Stimulated activated CD4-positive, alpha-beta T cell treated with anti-CD3 and anti-CD28 coated beads, Interleukin-12 subunit alpha, Interleukin-12 subunit beta, amount 100 ng/mL, for 24 hours (primary cell): ENCODE results near the gene MAGED2.
"Not testable (repeated sequence)": the region's sequence is repeated elsewhere in the genome, so short reads cannot be mapped to it uniquely, and the experiment has no call there.

Source experiments
- DNase-seq, 2 experiments: peaks; one replicate each; pipeline ENCODE4 v3.0.0-alpha.2; 2020; ENCODE audit warnings: low read depth in 2 of 2

MAGED2 gene, protein sequence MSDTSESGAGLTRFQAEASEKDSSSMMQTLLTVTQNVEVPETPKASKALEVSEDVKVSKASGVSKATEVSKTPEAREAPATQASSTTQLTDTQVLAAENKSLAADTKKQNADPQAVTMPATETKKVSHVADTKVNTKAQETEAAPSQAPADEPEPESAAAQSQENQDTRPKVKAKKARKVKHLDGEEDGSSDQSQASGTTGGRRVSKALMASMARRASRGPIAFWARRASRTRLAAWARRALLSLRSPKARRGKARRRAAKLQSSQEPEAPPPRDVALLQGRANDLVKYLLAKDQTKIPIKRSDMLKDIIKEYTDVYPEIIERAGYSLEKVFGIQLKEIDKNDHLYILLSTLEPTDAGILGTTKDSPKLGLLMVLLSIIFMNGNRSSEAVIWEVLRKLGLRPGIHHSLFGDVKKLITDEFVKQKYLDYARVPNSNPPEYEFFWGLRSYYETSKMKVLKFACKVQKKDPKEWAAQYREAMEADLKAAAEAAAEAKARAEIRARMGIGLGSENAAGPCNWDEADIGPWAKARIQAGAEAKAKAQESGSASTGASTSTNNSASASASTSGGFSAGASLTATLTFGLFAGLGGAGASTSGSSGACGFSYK

DNA sequence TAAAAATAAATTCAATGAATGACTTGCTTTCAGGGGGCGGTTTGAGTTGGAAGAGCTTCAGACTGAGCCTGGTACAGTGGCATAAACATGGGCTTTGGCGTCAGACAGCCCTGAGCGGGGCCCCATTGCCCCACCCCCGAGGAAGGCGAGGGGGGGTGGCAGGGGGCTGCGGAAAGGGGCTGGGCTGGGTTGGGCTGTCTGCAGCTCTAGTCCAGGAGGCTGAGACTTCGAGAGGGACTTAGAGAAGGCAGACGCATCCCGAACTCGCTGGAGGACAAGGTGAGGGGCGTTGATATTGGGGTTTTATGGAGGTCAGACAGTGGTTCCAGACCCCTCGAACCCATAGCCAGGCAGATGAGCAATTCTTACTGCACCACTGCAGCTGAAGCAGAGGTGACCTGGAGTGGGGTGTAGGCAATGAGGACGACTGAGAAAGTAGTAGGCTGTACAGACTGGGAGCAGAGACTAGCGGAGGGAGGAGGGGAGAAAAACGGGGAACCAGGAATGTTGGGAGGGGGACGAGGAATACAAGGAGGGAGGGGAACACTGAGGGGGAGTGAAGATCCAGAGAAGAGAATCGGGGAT lies at the start of gene MAGED2:
MAGED2 (plus strand) TSS at position 222 of the 585 bp plus-strand sequence. CDS start 1,587 bp downstream, outside the sequence.
- no peak for DNase-seq

DNA sequence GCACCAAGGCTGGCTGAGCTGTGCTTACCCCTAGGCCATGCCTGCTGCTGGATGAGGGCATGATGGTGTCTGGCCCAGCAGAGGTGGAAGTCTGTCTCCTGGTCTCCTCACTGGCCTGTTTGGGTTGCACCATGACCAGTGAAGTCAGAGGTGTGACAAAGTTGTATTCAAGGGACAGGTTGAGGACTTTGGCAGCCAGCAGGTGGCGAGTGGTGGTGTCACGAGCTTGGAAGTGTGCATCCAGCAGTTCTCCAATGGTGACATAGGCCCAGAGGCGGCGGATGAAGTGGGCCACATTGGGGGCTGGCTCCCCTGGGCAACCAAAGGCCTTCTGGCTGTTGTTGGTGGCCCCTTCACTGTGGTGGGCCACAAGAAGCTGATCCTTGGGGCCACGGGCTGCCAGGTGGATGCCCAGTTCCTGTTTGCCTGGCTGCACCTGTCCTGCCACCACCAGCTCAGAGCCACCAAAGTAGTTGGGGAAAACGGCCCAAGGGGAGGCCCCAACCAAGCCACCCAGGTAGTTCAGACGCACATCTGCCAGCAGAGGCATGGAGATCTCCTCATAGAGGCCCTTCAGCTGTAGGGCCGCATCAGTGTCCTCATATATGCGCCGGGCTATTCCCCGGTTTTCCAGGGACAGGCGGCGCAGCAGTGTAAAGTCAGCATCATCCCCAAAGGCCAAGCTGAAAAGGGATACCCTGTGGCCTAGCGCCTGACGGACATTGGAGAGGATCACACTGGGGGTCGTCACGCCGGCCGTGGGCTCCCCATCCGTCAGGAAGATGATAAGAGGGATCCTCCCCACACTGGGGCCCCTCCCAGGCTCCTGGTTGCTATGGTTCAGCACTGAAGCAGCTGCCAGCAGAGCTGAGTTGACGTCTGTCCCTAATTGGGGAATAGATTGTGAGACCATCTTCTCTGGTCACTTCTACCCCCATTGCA lies 49.2 kb upstream of the MAGED2 start:
- DNase-seq: no peak

DNA sequence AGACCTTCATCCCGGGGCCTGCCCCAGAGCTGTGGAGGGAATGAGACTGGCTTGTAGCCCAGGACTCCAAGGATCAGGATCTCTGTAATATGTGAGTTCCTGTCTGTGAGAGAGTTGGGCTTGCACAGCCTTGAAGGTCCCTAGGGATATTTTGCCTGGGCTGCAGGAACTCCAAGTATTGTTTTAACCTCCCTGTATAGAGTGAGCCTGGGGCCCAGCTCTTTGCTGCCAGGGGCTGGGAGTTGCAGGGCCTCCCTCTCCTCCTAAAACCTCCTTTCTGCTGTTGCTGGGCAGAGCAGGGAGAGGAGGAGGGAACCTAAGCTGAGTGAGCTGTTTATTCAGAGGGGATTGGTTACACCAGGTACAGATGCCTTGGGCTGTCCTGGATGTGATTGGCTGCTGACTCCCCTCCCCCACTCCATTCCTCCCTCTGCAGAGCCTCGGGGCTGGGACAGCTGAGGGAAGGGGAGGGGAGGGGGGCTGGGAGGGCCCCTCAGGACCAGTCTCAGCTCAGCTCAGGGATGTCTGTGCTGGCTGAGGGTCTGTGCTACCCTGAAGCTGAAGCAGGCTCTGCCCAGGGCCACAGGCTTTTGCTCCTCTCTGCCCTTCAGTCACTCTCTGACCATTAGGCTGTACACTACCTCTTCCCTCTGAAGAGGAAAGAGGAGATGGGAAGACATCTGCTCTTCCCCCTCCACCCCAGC lies 33.0 kb upstream of the MAGED2 start:
- DNase-seq: not testable (repeated sequence)

DNA sequence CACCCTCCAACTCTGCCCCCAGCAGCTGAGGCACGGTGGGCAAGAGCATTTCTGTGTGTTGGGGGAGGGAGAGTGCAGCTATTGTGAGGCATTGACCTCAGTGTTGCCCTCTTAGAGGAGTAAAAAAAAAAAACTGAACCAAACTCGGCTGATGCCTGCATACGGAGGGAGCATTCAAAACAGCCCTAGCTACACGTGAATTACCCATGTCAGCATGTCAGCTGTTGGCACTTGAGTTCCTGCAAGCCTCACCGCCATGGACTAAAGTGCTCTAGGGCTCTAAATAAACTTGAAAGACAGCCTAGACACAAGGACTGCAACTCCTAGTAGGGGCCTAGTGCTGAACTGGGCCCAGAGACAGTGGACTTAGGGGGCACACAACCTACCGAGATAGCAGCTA lies 31.5 kb upstream of the MAGED2 start:
- no peak for DNase-seq

DNA sequence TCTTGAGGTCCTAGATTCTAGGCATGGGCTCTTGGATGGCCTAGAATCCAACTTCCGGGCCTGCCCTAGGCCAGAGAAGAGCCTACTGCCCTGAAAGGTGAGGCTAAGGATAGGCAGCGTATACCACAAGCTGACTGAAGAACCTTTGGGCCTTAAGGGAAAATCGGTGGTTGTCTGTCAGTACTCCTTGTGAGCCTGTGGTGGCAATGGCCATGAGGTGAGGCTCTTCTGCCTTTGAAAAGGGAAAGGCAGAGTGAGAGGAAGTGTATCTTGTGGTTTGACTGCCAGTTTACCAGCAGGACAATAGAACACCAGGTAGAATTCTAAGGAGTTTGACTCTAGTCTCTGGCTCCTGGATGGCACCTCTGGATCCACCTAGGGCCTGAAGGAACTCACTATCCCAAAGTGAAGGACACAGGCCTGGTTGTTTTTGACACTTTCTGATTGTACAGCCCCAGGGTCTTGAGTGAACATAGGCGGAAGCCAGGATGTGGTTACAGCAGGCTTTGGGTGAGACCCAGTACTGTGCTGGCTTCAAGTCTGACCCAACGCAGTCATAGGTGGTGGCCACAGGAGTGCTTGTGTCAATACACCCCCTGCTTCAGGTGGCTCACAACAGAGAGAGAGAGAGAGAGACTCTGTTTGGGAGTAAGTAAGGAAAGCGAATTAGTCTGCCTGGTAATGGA lies 30.4 kb upstream of the MAGED2 start:
- no peak for DNase-seq

DNA sequence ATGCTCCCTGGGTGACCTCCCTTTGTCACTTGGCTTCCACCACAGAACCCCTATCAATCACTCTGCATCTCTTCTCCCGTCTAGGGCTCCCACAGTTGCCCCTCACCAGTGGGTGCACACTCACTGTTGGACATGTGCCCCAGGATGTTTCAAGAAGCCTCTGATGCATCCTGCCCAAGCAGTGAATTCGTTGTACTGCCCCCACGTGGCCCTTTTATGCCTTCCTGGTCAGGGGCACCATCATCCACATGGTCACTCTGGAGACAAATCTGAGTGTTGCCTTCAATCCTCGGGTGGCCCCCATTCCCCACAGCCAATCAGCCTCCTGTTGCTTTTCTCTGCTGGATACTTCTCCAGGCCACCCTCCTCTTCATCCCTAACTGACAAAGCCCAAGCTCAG lies 21.6 kb upstream of the MAGED2 start:
- no peak for DNase-seq

DNA sequence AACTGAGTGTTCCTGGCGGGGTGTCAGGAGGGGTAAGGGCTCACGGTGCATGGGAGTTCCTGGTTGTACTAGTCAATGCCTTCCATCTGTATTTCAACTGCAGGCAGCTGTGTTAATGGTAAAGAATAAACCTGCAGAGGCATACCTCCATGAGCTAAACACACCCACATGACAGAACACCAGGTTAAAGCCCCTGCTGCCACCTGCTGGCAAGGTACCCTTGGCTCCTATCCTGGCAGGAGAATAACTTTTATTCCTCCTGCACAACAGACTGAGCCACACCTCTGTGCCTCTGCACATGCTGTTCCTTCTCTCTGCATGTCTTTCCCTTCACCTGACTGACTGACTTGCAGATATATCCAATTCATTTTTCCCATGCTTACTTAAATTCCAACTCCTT lies 20.6 kb upstream of the MAGED2 start:
- no peak for DNase-seq

DNA sequence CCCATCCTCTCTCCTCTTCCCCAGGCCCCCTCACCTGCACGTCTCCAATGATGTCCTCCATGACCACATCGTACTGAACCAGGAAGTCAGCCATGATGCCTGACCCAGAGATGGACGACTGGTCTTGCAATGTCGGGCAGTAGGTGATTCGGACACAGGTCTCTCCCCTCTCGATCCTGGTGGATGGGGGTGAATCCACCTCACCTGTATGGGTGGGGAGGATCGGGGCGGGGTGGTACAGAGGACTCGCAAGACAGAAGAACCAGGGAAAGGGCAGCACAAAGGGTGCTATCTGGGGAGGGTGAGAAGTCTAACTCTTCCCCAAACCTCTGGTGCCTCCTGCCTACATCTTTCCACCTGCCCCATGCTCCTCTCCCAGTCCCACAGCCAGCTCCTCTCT lies 19.1 kb upstream of the MAGED2 start:
- no peak for DNase-seq

DNA sequence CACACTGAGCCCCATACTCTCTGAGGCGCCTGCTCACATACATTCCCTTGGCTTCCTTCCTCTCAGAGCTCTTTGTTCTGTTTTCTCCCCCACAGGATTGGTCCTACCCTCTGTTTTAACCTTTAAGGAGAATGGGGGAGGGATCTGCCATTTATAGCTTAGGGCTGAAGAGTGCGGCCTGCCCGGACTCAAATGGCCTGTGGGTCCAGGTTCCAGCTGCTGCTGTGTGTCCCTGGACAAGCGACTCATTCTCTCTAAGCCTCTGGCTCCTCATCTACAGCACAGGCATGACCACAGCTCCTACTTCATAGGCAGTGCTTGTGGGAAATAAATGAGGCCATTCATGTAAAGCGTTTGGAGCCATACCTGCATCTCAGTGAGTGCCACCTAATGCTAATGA lies 18.1 kb upstream of the MAGED2 start:
- DNase-seq: not testable (repeated sequence)

DNA sequence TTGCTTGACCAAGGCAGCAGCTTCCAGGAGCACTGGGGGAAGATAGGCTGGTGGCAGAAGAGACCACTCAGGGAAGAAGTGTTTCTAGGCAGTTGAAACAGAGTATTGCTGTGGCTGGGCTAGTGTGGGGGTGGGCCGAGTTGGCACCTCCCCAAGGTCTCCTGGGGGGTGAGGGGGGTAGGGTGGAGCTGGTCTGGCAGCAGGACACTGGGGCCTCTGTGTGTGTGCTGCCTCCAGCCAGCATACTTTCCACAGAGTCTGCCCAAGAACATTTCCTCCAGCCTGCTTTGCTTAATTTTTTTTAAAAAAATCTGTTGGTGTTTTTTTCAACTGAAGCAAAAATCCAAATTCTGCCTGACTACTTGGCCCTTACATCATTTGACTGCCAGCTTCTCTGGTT lies 13.5 kb upstream of the MAGED2 start:
- DNase-seq: no peak

DNA sequence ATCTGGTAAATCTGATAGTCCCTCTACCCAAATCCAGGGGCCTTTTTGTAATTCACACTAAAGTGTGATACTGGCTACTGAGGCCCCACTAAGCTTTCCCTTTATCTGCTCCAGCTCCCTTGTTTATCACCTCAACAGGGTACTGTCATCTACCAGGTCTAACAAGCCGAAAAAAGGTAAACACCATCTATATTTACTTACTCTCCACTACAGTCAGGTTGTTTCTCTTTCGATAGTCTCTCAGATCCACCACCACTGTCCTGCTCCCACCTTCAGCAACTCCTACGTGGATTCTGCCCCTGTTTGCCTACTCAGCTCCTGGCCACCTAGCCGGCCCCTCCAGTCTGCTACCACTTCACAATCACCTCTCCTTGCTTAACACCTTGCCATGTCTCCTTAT lies 12.8 kb upstream of the MAGED2 start:
- no peak for DNase-seq

DNA sequence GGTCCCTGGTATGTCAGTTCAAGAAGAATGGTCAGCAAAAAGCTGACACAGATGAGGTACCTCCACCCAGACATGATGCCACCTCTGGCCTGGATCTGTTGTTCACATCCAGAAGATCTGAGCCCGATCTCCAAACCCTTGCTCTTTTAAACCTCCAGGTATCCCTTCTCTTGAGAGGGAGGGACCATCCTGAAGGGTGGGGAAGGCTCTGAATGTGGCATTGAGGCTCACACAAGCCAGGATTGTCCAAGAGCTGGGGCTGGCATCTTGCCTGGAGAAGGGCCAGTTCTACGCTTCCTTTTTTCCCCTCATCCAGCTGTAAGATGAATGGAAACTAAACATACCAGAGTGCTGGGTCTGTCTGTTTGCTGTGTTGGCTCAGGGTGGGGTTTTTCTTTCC lies 9.4 kb upstream of the MAGED2 start, which contains the start of gene ITIH6:
ITIH6 (minus strand) TSS at position 119 of the 400 bp plus-strand sequence; CDS start at position 74, 45 bp downstream.
- DNase-seq: no peak

DNA sequence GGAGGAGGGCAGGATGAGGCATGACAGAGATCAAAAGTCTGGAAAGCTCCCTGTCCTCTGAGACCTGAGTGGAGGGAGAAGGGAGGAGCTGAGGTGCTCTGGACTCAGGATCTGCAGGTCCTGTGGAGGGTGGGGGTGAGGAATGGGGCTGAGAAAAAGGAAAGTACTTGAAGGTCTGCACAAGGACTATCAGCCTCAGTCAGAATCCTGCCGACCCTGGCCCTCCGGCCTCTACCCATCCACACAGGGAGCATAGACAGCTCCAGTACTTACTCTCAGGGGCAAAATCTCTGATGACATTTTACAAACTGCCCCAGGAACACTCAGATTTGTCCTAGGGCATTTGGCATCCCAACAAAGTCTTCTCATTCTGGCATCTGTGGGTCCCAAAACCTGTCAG lies 8.5 kb upstream of the MAGED2 start:
- no peak for DNase-seq

DNA sequence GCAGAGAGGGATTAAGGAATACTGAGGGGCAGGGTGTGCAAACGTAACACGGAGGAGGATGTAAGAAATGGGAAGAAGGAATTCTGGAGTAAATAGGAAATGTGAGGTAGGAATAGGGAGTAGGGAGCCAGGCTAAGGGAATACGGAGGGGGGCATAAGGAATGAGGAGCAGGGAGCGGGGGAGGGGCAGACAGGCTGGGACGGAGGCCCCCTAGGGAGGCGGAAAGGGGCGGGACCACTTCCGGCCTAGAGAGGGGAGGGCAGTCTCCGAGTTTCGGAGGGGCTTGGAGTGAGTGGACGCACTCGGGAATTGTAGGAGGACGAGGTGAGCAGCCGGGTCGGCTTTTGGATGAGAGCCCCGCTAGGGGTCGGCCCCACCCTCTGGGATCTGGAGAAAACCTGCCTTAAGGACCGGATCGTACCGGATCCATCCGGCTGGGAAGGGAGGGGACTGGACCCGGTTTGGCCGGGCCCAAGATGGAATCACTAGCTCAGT lies 612 bp downstream of the MAGED2 start:
- peak in 1 of 2 experiments; percentile 6 for DNase-seq

DNA sequence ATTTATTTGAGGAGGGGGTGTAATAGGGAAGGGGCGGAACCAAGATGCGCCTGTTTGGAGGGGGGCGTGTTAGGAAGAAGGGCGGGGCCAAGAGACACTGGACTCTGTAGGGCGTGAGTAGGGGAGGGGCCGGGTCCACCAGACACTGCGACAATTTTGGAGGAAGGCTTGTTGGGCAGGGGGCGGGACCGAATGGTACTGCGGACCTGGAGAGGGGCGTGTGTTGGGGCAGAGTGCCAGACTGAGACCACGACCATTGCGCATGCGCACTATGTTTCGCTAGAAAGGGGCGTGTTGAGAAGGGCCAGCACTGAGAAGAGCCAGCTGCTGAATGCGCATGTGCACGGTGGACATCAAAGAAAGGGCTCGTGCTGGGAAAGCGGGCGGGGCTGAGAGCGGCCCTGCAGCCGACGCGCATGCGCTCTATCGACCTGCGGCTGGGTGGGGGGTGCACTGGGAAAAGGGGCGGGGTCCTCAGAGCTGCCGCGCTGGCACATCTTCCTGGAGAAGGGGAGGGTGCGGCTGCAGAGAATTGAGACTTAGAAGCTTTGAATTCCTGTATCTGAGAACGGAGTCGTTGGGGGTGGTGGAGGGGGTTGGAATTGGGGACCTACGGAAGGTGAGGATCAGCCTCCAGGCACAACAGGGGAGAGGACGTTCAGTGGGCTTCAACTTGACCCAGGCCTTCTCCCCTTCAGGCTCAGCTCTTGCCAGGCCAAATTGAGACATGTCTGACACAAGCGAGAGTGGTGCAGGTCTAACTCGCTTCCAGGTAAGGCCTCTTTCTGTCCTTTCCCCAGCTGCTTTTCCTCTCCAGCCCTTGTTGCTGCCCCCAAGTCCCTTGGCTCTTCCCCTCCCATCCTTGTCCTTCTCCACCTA lies 1.3 kb downstream of the MAGED2 start:
- DNase-seq: peak; percentile 72 to 80

DNA sequence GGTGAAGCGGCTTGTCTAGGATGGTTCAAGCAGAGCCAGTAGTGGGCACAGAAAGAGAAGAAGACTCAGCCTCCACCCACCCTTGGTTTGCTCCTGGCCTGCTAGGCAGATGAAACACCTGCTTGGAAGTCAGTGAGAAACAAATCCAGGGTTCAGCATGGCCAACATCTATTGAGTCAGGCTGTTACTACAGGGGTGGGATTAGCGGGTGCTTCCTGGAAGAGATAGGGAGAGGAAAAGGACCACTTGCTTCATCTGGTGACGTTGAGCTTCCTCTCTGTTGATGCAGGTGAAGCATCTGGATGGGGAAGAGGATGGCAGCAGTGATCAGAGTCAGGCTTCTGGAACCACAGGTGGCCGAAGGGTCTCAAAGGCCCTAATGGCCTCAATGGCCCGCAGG lies 3.0 kb downstream of the MAGED2 start:
- no peak for DNase-seq

DNA sequence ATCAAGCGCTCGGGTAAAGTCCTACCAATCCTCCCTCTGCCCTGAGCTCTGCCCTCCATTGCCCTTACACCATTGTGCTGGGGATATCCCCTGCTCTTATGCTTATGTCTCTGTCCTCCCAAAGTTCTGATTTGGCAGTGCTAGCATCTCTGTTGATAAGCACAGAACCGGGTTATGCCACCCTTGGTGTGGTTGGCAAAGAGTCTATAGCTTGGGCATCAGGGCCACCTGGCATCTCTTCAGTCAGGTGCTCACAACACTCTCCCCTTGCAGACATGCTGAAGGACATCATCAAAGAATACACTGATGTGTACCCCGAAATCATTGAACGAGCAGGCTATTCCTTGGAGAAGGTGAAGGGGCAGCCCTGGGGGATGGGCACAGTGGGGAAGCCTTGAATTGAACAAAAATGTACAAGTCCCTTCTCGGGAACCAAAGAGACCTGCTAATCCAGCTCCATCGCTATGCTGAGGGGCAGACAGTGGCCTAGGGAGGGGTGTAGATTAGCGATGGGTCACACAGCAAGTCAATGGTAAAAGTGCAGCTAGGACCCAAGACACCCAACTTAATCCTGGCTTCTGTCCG lies 3.8 kb downstream of the MAGED2 start:
- DNase-seq: no peak

DNA sequence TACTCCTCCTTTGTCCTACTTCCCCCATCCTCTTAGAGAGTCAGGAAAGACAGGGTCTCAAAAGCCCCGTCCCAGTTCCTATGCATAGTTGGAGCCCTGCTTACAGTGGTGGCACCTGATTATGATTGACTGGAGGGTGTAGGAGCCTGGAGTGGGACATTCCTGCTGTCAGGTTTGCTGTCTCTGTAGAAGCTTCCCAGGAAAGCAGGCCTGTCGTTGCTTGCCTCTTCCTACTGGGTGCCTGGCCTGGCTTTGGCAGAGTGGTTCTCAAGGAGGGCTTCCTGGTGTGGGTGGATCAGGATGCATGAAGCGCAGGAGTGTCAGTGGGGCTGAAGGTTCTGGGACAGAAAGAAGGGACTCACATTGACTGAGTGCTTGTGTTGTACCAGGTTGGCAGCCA lies 4.8 kb downstream of the MAGED2 start:
- DNase-seq: no peak

DNA sequence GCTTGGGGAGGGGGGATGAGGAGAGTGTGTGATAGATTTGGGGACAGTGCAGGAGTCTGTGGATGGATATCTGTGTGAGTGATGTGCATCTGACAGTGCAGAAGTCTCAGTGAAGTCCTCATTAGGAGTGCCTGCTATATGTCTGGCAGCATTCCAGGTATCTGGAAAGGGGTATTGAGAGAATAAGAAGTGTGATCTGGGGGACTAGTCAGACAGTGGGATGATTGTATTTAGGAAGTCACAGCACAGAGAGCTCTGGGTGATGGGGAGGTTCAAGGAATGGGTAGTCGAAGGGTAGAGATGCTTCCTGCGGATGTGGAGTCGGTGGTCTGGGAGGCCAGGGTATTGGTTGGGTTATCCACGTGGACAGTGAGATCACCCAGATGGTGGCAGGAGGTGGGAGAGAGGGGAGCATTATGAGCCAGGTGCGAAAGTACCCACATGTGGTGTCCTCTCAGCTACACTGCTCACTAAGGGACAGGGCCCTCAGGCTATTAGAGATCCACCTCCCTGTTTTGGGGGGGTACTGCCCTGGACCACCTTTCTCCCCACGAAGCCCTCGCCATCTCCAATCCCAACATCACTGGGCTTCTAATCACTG lies 9.8 kb downstream of the MAGED2 start:
- no peak for DNase-seq
